GM23248 (cell line): ENCODE results near the gene PRKAR1B. TPM values are rescaled to one million over a fixed set of nuclear protein-coding genes. Genes with fewer than 3 reads are reported as not detected.

Experiments used
- DNase-seq: peaks from one replicate; pipeline ENCODE4 v3.0.0-alpha.2; 2015
- H2AFZ ChIP-seq: fragments of 200-600 bp; sonication (generic); 2 replicates; pipeline ENCODE4 v1.6.1; 2016; ENCODE audit warnings: antibody characterized with exemption
- H3F3A ChIP-seq: fragments of 200-600 bp; sonication (generic); 2 replicates; pipeline ENCODE4 v1.6.1; 2016; ENCODE audit warnings: mild to moderate bottlenecking, antibody characterized with exemption, mixed run types; ENCODE audit not compliant: insufficient read depth
- H3K27ac ChIP-seq: fragments of 200-600 bp; sonication (generic); 2 replicates; pipeline ENCODE4 v1.5.1; 2016; ENCODE audit warnings: mild to moderate bottlenecking
- H3K27me3 ChIP-seq: fragments of 200-600 bp; sonication (generic); replicated peaks from 2 replicates; pipeline ENCODE4 v1.6.1; 2016; ENCODE audit warnings: mild to moderate bottlenecking; ENCODE audit not compliant: insufficient read depth
- H3K36me3 ChIP-seq: fragments of 200-600 bp; sonication (generic); 2 replicates; pipeline ENCODE4 v1.6.1; 2016; ENCODE audit warnings: low read depth, mild to moderate bottlenecking
- H3K4me1 ChIP-seq: fragments of 200-600 bp; sonication (generic); 2 replicates; pipeline ENCODE4 v1.6.1; 2016; ENCODE audit warnings: mild to moderate bottlenecking; ENCODE audit not compliant: insufficient read depth
- H3K4me2 ChIP-seq: fragments of 200-600 bp; sonication (generic); one replicate; pipeline ENCODE4 v1.6.1; 2016; ENCODE audit warnings: mild to moderate bottlenecking; ENCODE audit not compliant: unreplicated experiment
- H3K4me3 ChIP-seq: fragments of 200-600 bp; sonication (generic); 2 replicates; pipeline ENCODE4 v1.5.1; 2016; ENCODE audit warnings: mild to moderate bottlenecking
- H3K79me2 ChIP-seq: fragments of 200-600 bp; sonication (generic); 2 replicates; pipeline ENCODE4 v1.6.1; 2016; ENCODE audit warnings: mild to moderate bottlenecking; ENCODE audit not compliant: insufficient read depth
- H3K9ac ChIP-seq: fragments of 200-600 bp; sonication (generic); 2 replicates; pipeline ENCODE4 v1.6.1; 2016; ENCODE audit warnings: mild to moderate bottlenecking
- H3K9me2 ChIP-seq: fragments of 200-600 bp; sonication (generic); 2 replicates; pipeline ENCODE4 v1.6.1; 2016; ENCODE audit warnings: mixed run types, mild to moderate bottlenecking, moderate library complexity; ENCODE audit not compliant: insufficient read depth
- H3K9me3 ChIP-seq: fragments of 200-600 bp; sonication (generic); one replicate; pipeline ENCODE4 v1.6.1; 2017; ENCODE audit warnings: low read depth
- H4K20me1 ChIP-seq: fragments of 200-600 bp; sonication (generic); 2 replicates; pipeline ENCODE4 v1.6.0; 2016; ENCODE audit not compliant: insufficient read depth
- EZH2 ChIP-seq: fragments of 200-600 bp; sonication (generic); IDR thresholded peaks from 2 replicates; pipeline ENCODE4 v1.6.1; 2018; ENCODE audit warnings: antibody characterized with exemption, mild to moderate bottlenecking; ENCODE audit not compliant: insufficient read depth, poor library complexity, severe bottlenecking
- EZH2phosphoT487 ChIP-seq: fragments of 200-600 bp; sonication (generic); IDR thresholded peaks from 2 replicates; pipeline ENCODE4 v1.6.1; 2018; ENCODE audit warnings: antibody characterized with exemption, moderate library complexity, mild to moderate bottlenecking, low read depth; ENCODE audit not compliant: insufficient read depth
- WGBS, 2 experiments: methylation state at CpG; one replicate each; pipeline ENCODE4 v1.1.6; 2015 to 2017; ENCODE audit warnings: low lambda C conversion rate in 2 of 2, low coverage in 1 of 2; ENCODE audit errors: missing lambda C conversion rate in 2 of 2; 5-methylcytosine and 5-hydroxymethylcytosine counted together
- in situ Hi-C: fragments of 300-500 bp; cut with MboI; formaldehyde crosslinking; loops from 2 replicates; pipeline ENCODE4 v1.15.0; 2020
- polyA plus RNA-seq: library from polyadenylated mRNA; unstranded; fragments of >200 nt; fragmentation: Nextera tagmentation; extraction: Ambion mirVana; gene quantifications from 2 replicates; pipeline ENCODE4 v1.2.1, GENCODE V29; 2016
- total RNA-seq: library from RNA; depleted of rRNA; stranded (reverse); fragments of >200 nt; shearing (Covaris generic); gene quantifications from 2 replicates; pipeline ENCODE4 v1.2.3, GENCODE V29; 2014

The PRKAR1B gene
- total and polyA plus RNA-seq, 2 experiments from 2014 or later = 10.2 to 12.9 TPM

DNA sequence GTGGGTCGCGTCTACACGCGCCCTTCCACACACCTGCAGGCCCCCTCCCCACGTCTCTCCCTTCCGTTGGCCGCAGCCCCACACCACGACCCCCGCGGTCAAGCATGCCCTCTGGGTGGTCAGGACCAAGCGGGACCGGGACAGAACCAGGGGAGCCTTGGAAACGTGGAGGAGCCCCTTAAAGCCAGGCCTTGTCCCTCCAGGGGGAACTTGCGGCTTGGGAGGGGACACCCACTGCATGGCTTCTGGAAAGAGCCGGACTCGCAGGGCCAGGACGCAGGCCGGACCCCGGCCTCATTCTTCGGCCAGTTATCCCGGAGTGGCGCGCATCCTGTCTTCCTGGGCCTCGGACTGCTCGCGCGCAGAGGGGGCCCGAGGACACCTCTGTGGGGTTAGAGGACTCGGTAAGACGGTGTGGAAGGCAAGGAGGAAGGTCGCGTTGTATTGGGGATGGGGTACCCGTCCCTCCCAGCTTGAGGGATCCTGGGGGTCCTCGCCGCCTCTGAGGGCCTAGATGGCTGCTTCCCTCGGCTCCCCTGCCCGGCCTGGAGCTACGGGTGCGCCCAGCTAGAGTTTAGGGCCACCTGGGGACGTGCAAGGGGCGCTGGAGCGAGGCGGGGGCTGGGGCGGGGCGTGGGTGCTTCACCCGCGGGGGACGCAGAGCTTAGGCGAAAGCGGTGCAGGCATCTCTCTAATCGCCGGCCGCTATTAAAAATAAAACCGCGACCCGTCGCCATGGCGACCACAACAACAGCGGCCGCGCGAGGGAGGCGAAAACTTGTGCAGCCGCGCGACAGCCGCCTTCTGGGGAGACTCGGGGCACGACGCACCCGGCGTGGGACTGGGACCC lies 205.6 kb downstream of the PRKAR1B start:
- in situ Hi-C loops = no loop called here
- 4 to 8% methylated on average over 48 to 71 of the region's 72 CpGs for WGBS, 2 experiments
- Histone ChIP-seq H3K4me3 (peak overlapping the region; percentile 53), H3K4me2 (peak overlapping the region; percentile 65), H3K79me2 (no peaks in the 10 kb centered on the region), H4K20me1 (no peaks in the 10 kb centered on the region), H3K27ac (no peak overlapping the region), H3F3A (no peaks in the 10 kb centered on the region), H3K9ac (no peak overlapping the region; the same call in 1 of the 2 replicates), H3K9me2 (no peaks in the 10 kb centered on the region), H3K27me3 (peaks cover 33% of the 10 kb centered on the region), H3K9me3 (no peaks in the 10 kb centered on the region), H3K4me1 (no peaks in the 10 kb centered on the region), H3K36me3 (no peaks in the 10 kb centered on the region), H2AFZ (no peak overlapping the region)
- TF ChIP-seq EZH2phosphoT487 = no peak
- peak; percentile 90 for TF ChIP-seq EZH2
- DNase-seq = peak; percentile 67

DNA sequence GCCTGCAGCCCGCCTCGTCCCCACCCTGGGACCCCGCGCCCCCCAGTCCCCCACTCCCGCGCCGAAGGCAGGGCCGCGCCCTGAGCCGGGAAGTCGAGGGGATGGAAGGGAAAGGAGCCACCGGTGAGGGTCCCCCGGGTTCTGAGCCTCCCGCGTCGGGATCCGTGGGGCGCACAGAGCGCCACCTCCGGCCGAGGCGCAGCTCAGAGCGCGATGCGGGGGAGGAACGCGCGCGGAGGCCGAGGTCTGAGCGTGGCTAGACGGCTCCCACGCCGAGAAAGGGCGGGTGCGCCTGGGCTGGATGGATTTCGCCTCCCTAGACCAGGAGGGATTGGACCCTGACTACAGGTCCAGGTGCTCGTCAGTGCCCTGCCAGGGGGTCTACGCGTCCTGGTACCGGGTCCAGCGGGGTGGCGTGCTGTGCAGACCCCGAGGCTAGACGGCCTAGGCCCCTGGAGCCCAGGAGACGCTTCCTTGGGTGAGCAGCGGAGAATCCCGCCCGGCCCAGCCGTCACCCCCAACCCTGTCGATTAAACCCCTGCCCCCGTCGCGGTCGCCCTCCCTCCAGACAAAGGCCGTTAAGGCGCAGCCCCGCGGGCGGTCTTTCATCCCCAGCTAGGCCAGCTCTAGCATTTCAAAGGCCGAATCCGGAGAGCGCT lies 206.4 kb downstream of the PRKAR1B start:
- no peak overlapping the region for H3K9ac ChIP-seq
- H3K4me1 ChIP-seq = no peaks in the 10 kb centered on the region
- peak; percentile 56 for DNase-seq
- WGBS, 2 experiments = 2% methylated on average over 51 to 56 of the region's 63 CpGs
- H2AFZ ChIP-seq = peak overlapping the region; percentile 27; the same call in 1 of the 2 replicates
- peaks cover 33% of the 10 kb centered on the region for H3K27me3 ChIP-seq
- no peaks in the 10 kb centered on the region for H3K9me3 ChIP-seq
- TF ChIP-seq EZH2phosphoT487 (no peak), EZH2 (no peak)
- no peaks in the 10 kb centered on the region for H3K36me3 ChIP-seq
- no peaks in the 10 kb centered on the region for H3K9me2 ChIP-seq
- H3K27ac ChIP-seq = no peak overlapping the region
- H3K79me2 ChIP-seq = no peaks in the 10 kb centered on the region
- peak overlapping the region; percentile 63 for H3K4me3 ChIP-seq
- no peaks in the 10 kb centered on the region for H4K20me1 ChIP-seq
- in situ Hi-C loops = no loop called here
- H3F3A ChIP-seq = no peaks in the 10 kb centered on the region
- H3K4me2 ChIP-seq = no peak overlapping the region

DNA sequence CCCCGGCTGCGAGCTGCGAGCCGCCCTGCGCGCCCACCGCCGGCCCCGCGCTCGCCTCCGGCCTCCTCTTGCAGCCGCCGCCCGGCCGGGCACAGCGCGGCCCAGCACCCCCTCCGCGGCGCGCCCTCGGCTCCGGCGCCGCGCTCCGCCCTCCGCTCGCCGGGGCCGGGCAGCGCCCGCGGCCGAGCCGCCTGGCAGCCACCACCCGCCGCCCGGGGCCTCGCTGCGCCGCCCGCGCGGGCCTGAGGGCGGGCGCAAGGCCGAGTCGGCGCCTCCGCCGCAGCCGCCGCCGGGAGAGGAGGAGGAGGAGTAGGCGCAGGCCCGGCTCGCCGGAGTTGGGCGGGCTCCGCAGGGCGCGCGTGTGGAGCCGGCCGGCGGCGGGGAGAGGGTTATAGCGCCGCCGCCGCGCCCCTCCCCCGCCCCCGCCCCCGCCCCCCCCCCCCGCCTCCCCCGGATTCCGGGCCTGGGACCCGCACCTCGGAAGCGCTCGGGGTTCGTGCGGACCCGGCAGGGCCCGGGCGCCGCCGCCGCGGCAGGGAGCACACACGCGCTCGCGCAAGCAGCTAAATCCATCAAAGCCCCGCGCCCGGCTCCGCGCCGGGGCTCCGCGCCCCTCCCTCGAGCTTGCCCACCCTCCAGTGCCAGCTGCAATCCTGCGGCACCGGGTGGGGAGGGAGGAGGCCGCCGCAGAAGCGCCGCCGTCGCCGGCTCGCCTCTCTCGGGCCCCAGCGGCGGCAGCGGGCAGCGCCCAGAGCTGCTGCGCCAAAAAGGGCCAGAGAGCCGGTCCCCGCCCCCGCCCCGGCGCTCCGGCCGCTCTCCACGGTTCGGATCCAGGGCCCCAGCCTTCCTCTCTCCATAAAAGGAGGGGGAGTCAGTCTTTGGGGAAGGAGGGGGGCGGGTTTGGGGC lies 207.3 kb downstream of the PRKAR1B start, which contains the start of gene PDGFA:
Gene PDGFA (minus strand): TSS at position 363 of the 907 bp plus-strand sequence. CDS start 845 bp downstream, outside the sequence.
- H3K9me2 ChIP-seq = no peaks in the 10 kb centered on the region
- no peaks in the 10 kb centered on the region for H3K9me3 ChIP-seq
- no peaks in the 10 kb centered on the region for H4K20me1 ChIP-seq
- no peaks in the 10 kb centered on the region for H3K79me2 ChIP-seq
- peak; percentile 83 for DNase-seq
- in situ Hi-C loops = no loop called here
- peak within 1 kb of the TSS; percentile 59 for H2AFZ ChIP-seq
- H3K27ac ChIP-seq = no peak within 1 kb of the TSS
- H3K4me1 ChIP-seq = no peaks in the 10 kb centered on the region
- WGBS, 2 experiments = 1% methylated on average over 31 to 73 of the region's 132 CpGs
- peaks cover 28% of the 10 kb centered on the region for H3K27me3 ChIP-seq
- TF ChIP-seq EZH2phosphoT487 = no peak
- TF ChIP-seq EZH2 = no peak
- H3K9ac ChIP-seq = peak within 1 kb of the TSS; percentile 66
- H3K36me3 ChIP-seq = no peaks in the 10 kb centered on the region
- H3F3A ChIP-seq = no peaks in the 10 kb centered on the region
- peak within 1 kb of the TSS; percentile 74 for H3K4me3 ChIP-seq
- peak within 1 kb of the TSS; percentile 80 for H3K4me2 ChIP-seq
